EL (cell line): ENCODE measurements around the gene ANKRD29.
"Not testable (repeated sequence)": the region's sequence is repeated elsewhere in the genome, so short reads cannot be mapped to it uniquely, and the experiment has no call there.

Source experiments
- DNase-seq: peaks from one replicate; pipeline ENCODE4 v3.0.0-alpha.2; 2016

ANKRD29 gene

GRCh38 chr18:23641937-23642666 is 20.6 kb downstream of the ANKRD29 start:
- no peak for DNase-seq

GRCh38 chr18:23641143-23641720 is 21.5 kb downstream of the ANKRD29 start:
- no peak for DNase-seq

- DNase-seq = no peak
Observed at GRCh38 chr18:23640052-23640451, 22.7 kb downstream of the ANKRD29 start.

GRCh38 chr18:23636433-23636832 is 26.3 kb downstream of the ANKRD29 start:
- DNase-seq = peak; percentile 36

GRCh38 chr18:23636071-23636399 is 26.7 kb downstream of the ANKRD29 start:
- no peak for DNase-seq

GRCh38 chr18:23635283-23636070 is 27.2 kb downstream of the ANKRD29 start:
- DNase-seq = no peak

- no peak for DNase-seq
Observed at GRCh38 chr18:23634692-23635091, 28.0 kb downstream of the ANKRD29 start.

- no peak for DNase-seq
Observed at GRCh38 chr18:23632615-23633014, 30.1 kb downstream of the ANKRD29 start.

GRCh38 chr18:23631746-23632145 is 31.0 kb downstream of the ANKRD29 start:
- no peak for DNase-seq

GRCh38 chr18:23631312-23631711 is 31.4 kb downstream of the ANKRD29 start:
- no peak for DNase-seq

GRCh38 chr18:23629444-23629946 is 33.2 kb downstream of the ANKRD29 start:
- DNase-seq = no peak

GRCh38 chr18:23627970-23628369 is 34.7 kb downstream of the ANKRD29 start:
- DNase-seq = no peak

GRCh38 chr18:23627321-23627720 is 35.4 kb downstream of the ANKRD29 start:
- DNase-seq = peak; percentile 80

GRCh38 chr18:23626451-23627279 is 36.0 kb downstream of the ANKRD29 start:
- DNase-seq = peak; percentile 57

- DNase-seq = no peak
Observed at GRCh38 chr18:23623040-23623439, 39.7 kb downstream of the ANKRD29 start.

GRCh38 chr18:23619388-23619881 is 43.3 kb downstream of the ANKRD29 start:
- DNase-seq = peak; percentile 36

GRCh38 chr18:23618862-23619387 is 43.8 kb downstream of the ANKRD29 start:
- no peak for DNase-seq

- no peak for DNase-seq
Observed at GRCh38 chr18:23617412-23618014, 45.2 kb downstream of the ANKRD29 start.

GRCh38 chr18:23616258-23616657 is 46.5 kb downstream of the ANKRD29 start:
- DNase-seq = no peak

GRCh38 chr18:23614891-23615290 is 47.8 kb downstream of the ANKRD29 start:
- DNase-seq = no peak

GRCh38 chr18:23614413-23614812 is 48.3 kb downstream of the ANKRD29 start:
- no peak for DNase-seq

- not testable (repeated sequence) for DNase-seq
Observed at GRCh38 chr18:23613091-23613475, 49.6 kb downstream of the ANKRD29 start.
